Progenitor cell of endocrine pancreas (in vitro differentiated cells): ENCODE results near the gene NT5DC2. TPM values are rescaled to one million over a fixed set of nuclear protein-coding genes. Genes with fewer than 3 reads are reported as not detected.

Experiments used
- DNase-seq: peaks from one replicate; pipeline ENCODE4 v3.0.0; 2021; ENCODE audit warnings: low spot score; ENCODE audit not compliant: unreplicated experiment
- H3K27ac Mint-ChIP-seq: 2 replicates; pipeline ENCODE4 v1.8.0; 2021; ENCODE audit warnings: mild to moderate bottlenecking, moderate library complexity, mixed read lengths
- H3K27me3 Mint-ChIP-seq: 2 replicates; pipeline ENCODE4 v1.8.0; 2021; ENCODE audit warnings: mixed read lengths
- H3K36me3 Mint-ChIP-seq: 2 replicates; pipeline ENCODE4 v1.8.0; 2022; ENCODE audit warnings: mixed read lengths; ENCODE audit not compliant: insufficient read depth
- H3K4me1 Mint-ChIP-seq: 2 replicates; pipeline ENCODE4 v1.8.0; 2021; ENCODE audit warnings: low read depth, mixed read lengths
- H3K4me3 Mint-ChIP-seq: 2 replicates; pipeline ENCODE4 v1.8.0; 2021; ENCODE audit warnings: low read depth, mild to moderate bottlenecking, moderate library complexity, mixed read lengths
- H3K9me3 Mint-ChIP-seq: 2 replicates; pipeline ENCODE4 v1.8.0; 2021; ENCODE audit warnings: low read depth, mixed read lengths
- total RNA-seq: library from RNA; stranded (reverse); gene quantifications from 2 replicates; pipeline ENCODE4 v1.2.1, GENCODE V29; 2021
- TF ChIP-seq, protein P1 (sequence below): fragments of 200-600 bp; sonication (generic); IDR thresholded peaks from one replicate; pipeline ENCODE4 v1.5.0; 2021; ENCODE audit warnings: antibody characterized with exemption, mild to moderate bottlenecking; ENCODE audit not compliant: unreplicated experiment

NT5DC2 gene
- total RNA-seq, 1 donor from 2014 or later = 269 TPM

DNA sequence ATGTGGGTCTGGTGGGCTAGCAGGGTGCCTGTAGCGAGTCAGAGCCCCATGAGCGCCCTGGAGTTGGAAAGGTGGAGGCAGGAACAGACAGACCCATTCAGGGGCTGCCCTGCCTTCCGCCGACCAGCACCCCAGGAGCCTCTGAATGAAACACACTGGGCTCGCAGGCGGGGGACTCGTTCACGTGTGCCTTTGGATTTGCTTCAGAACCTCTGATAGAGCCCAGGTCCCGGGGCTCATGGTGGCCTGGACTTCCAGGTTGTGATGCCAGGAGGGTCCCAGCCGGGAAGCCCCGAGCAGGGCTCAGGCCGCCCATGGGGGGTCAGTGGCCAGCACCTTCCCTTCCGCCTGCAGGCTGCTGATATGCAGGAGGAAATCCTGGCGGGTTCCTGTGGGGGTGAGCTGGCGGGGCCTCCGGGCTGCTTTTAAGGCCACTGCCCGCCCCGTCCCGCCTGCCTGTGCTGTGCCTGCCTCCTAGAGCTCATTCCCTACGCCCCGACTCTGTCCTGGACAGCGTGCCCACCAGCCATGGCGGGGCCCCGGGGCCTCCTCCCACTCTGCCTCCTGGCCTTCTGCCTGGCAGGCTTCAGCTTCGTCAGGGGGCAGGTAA, 38.7 kb downstream of the NT5DC2 start, which contains the start of gene STAB1:
STAB1 (plus strand) TSS at position 453 of the 610 bp plus-strand sequence; CDS start at position 529, 76 bp downstream.
- H3K4me1 Mint-ChIP-seq = peaks cover 2% of the 10 kb centered on the region
- H3K27me3 Mint-ChIP-seq = no peaks in the 10 kb centered on the region
- TF ChIP-seq, protein P1, sequence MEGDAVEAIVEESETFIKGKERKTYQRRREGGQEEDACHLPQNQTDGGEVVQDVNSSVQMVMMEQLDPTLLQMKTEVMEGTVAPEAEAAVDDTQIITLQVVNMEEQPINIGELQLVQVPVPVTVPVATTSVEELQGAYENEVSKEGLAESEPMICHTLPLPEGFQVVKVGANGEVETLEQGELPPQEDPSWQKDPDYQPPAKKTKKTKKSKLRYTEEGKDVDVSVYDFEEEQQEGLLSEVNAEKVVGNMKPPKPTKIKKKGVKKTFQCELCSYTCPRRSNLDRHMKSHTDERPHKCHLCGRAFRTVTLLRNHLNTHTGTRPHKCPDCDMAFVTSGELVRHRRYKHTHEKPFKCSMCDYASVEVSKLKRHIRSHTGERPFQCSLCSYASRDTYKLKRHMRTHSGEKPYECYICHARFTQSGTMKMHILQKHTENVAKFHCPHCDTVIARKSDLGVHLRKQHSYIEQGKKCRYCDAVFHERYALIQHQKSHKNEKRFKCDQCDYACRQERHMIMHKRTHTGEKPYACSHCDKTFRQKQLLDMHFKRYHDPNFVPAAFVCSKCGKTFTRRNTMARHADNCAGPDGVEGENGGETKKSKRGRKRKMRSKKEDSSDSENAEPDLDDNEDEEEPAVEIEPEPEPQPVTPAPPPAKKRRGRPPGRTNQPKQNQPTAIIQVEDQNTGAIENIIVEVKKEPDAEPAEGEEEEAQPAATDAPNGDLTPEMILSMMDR = no peak
- no peaks in the 10 kb centered on the region for H3K9me3 Mint-ChIP-seq
- no peak within 1 kb of the TSS for H3K4me3 Mint-ChIP-seq
- H3K36me3 Mint-ChIP-seq = peaks cover 1% of the 10 kb centered on the region
- peak within 1 kb of the TSS; percentile 93 for H3K27ac Mint-ChIP-seq
- no peak for DNase-seq

DNA sequence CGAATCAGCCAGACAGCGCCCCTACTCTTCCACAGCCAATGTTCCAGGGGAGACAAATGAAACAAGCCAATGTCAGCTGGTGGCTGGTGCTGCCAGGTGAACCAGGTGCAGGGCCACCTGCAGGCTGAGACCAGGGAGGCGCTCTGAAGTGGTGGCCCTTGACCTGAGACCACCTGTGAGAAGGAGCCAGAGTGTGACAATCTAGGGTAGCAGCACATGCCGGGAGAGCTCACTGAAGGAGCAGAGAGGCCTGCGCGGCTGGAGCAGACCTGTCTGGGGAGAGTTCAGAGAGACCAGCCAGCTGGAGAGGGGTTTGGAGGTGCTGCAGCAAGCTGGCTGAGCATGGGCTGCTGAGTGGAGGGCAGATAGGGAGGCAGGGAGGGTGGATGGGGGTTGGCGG, 39.2 kb downstream of the NT5DC2 start:
- Mint-ChIP-seq H3K36me3 (peaks cover 1% of the 10 kb centered on the region), H3K9me3 (no peaks in the 10 kb centered on the region), H3K4me1 (peaks cover 2% of the 10 kb centered on the region), H3K4me3 (no peak overlapping the region), H3K27ac (peak overlapping the region; percentile 93), H3K27me3 (no peaks in the 10 kb centered on the region)
- no peak for DNase-seq
- TF ChIP-seq, protein P1 = peak; percentile 10

GRCh38 chr3:52493232-52494017, 40.2 kb downstream of the NT5DC2 start:
- Mint-ChIP-seq H3K27me3 (no peaks in the 10 kb centered on the region), H3K4me1 (peaks cover 2% of the 10 kb centered on the region), H3K36me3 (peaks cover 1% of the 10 kb centered on the region), H3K4me3 (no peak overlapping the region), H3K27ac (no peak overlapping the region), H3K9me3 (no peaks in the 10 kb centered on the region)
- TF ChIP-seq, protein P1 = no peak
- DNase-seq = no peak

GRCh38 chr3:52492059-52492458, 41.6 kb downstream of the NT5DC2 start:
- Mint-ChIP-seq H3K4me1 (peaks cover 2% of the 10 kb centered on the region), H3K9me3 (no peaks in the 10 kb centered on the region), H3K27me3 (no peaks in the 10 kb centered on the region), H3K27ac (no peak overlapping the region), H3K4me3 (no peak overlapping the region), H3K36me3 (peaks cover 4% of the 10 kb centered on the region)
- TF ChIP-seq, protein P1 = no peak
- no peak for DNase-seq

DNA sequence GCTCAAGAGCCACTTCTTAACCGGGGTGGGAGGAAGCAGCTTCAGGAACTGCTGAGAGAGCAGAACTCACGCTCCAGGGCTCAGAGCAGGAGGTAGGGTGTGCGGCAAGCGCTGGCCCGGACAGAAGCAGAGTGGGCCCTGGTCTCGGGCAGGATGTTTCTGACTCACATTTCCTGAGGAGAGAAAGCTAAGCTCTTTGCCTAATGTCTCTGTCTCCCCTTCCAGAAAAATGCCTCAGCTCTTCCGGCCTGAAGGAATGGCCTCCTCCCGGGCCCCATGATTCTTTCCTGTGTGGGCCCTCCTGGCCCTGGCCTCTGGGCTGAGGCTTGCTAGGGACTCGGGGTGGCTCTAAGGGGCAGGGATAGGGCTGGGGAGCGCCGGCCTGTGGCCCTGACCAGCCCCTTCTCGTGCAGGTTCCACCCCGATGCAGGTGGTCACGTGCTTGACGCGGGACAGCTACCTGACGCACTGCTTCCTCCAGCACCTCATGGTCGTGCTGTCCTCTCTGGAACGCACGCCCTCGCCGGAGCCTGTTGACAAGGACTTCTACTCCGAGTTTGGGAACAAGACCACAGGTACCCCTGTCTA, 42.6 kb downstream of the NT5DC2 start:
- Mint-ChIP-seq H3K4me1 (peaks cover 2% of the 10 kb centered on the region), H3K36me3 (peaks cover 4% of the 10 kb centered on the region)

More for the DNA sequence above, 42.6 kb downstream of the NT5DC2 start:
- no peak for DNase-seq
- TF ChIP-seq, protein P1 = no peak
- Mint-ChIP-seq H3K9me3 (no peaks in the 10 kb centered on the region), H3K4me3 (no peak overlapping the region), H3K27me3 (no peaks in the 10 kb centered on the region), H3K27ac (no peak overlapping the region)
